ENCODE data around the gene SUSD3.
"Not testable (repeated sequence)": the region's sequence is repeated elsewhere in the genome, so short reads cannot be mapped to it uniquely, and the experiment has no call there.

The SUSD3 gene

DNA sequence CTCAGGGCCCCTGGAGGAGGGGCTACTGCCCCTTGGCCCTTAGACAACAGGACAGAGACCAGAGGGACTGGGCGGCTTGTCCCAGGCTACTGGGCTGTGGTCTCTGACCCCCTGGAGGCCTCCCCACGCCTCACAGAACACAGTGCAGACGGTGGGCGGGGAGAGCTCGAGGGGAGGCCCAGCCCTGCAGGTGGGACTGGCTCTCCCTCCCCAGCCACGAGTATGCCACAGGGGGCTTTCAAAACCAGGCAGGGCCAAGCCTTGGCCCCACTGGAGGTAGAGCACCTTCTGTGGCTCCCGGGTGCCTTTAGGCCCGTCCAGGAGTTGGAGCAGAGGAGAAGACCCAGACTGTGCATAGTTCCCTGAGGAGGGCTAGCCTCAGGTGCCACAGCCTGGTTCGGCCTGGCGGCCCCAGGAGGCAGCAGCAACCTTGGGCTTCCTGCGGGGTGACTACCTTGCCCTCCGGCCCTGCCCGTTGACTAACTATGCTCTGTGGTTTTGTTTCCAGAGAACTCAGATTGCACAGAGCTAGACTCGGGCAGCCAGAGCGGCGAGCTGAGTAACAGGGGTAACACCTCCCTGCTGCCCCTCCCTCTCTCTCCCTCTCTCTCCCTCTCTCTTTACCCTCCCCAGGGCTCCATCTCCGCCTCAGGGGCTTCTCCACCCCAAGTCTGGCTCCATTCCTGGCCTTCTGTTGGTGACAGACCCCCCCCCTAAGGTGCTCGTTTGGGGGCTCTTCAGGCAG lies 53.0 kb downstream of the SUSD3 start:
- Histone ChIP-seq H3K27ac (ENCODE audit: insufficient read depth, low read depth, low read length, poor library complexity, severe bottlenecking) (no peak overlapping the region), H3K9me3 (ENCODE audit: control insufficient read depth, low read length) (no peaks in the 10 kb centered on the region), H3K36me3 (ENCODE audit: control insufficient read depth, insufficient read depth, low read length) (no peaks in the 10 kb centered on the region), H3K4me3 (ENCODE audit: insufficient read depth, low read depth, low read length) (no peak overlapping the region), H3K27me3 (ENCODE audit: control insufficient read depth, insufficient read depth, low read length, poor library complexity, severe bottlenecking) (no peaks in the 10 kb centered on the region), H3K4me1 (ENCODE audit: control insufficient read depth, insufficient read depth, low read length) (no peaks in the 10 kb centered on the region)
- WGBS, 2 experiments: 89 to 93% methylated on average over 18 of the region's 18 CpGs

- WGBS, 2 experiments: 88 to 90% methylated on average over 15 of the region's 15 CpGs
- Histone ChIP-seq H3K9me3 (ENCODE audit: control insufficient read depth, low read length) (no peaks in the 10 kb centered on the region), H3K4me1 (ENCODE audit: control insufficient read depth, insufficient read depth, low read length) (no peaks in the 10 kb centered on the region), H3K36me3 (ENCODE audit: control insufficient read depth, insufficient read depth, low read length) (no peaks in the 10 kb centered on the region), H3K27me3 (ENCODE audit: control insufficient read depth, insufficient read depth, low read length, poor library complexity, severe bottlenecking) (no peaks in the 10 kb centered on the region), H3K4me3 (ENCODE audit: insufficient read depth, low read depth, low read length) (no peak overlapping the region), H3K27ac (ENCODE audit: insufficient read depth, low read depth, low read length, poor library complexity, severe bottlenecking) (no peak overlapping the region)
Observed at GRCh38 chr9:93112116-93112863, 53.8 kb downstream of the SUSD3 start.

- 86 to 87% methylated on average over 10 to 13 of the region's 13 CpGs for WGBS, 2 experiments
- Histone ChIP-seq H3K4me3 (ENCODE audit: insufficient read depth, low read depth, low read length) (no peak overlapping the region), H3K27me3 (ENCODE audit: control insufficient read depth, insufficient read depth, low read length, poor library complexity, severe bottlenecking) (no peaks in the 10 kb centered on the region), H3K36me3 (ENCODE audit: control insufficient read depth, insufficient read depth, low read length) (no peaks in the 10 kb centered on the region), H3K9me3 (ENCODE audit: control insufficient read depth, low read length) (no peaks in the 10 kb centered on the region), H3K27ac (ENCODE audit: insufficient read depth, low read depth, low read length, poor library complexity, severe bottlenecking) (no peak overlapping the region), H3K4me1 (ENCODE audit: control insufficient read depth, insufficient read depth, low read length) (no peaks in the 10 kb centered on the region)
Observed at GRCh38 chr9:93112864-93113389, 54.4 kb downstream of the SUSD3 start.

GRCh38 chr9:93114169-93114983 lies 55.9 kb downstream of the SUSD3 start:
- WGBS, 2 experiments: 89 to 90% methylated on average over 17 of the region's 17 CpGs
- Histone ChIP-seq H3K27ac (ENCODE audit: insufficient read depth, low read depth, low read length, poor library complexity, severe bottlenecking) (no peak overlapping the region), H3K9me3 (ENCODE audit: control insufficient read depth, low read length) (no peaks in the 10 kb centered on the region), H3K27me3 (ENCODE audit: control insufficient read depth, insufficient read depth, low read length, poor library complexity, severe bottlenecking) (no peaks in the 10 kb centered on the region), H3K36me3 (ENCODE audit: control insufficient read depth, insufficient read depth, low read length) (no peaks in the 10 kb centered on the region), H3K4me1 (ENCODE audit: control insufficient read depth, insufficient read depth, low read length) (no peaks in the 10 kb centered on the region), H3K4me3 (ENCODE audit: insufficient read depth, low read depth, low read length) (no peak overlapping the region)

DNA sequence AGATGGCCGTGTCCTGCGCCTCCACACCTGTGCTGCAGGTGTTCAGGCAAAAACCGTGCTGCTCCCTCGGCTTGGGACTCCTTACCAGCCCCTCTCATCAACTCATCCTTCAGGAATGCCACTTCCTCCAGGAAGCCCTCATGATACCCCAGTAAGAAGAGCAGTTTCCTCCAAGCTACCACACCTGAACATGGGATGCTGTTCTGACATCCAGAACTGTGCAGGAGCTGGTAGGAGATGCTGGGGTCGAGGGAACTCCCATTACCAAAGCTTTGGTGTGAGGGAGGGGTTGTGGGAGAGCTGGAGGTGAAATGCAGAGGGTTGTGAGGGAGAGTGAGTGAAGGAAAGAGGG lies 56.5 kb downstream of the SUSD3 start:
- H3K27ac ChIP-seq (ENCODE audit: insufficient read depth, low read depth, low read length, poor library complexity, severe bottlenecking): no peak overlapping the region
- no peaks in the 10 kb centered on the region for H3K27me3 ChIP-seq (ENCODE audit: control insufficient read depth, insufficient read depth, low read length, poor library complexity, severe bottlenecking)
- 86 to 92% methylated on average over 5 of the region's 5 CpGs for WGBS, 2 experiments
- H3K4me1 ChIP-seq (ENCODE audit: control insufficient read depth, insufficient read depth, low read length): no peaks in the 10 kb centered on the region
- H3K36me3 ChIP-seq (ENCODE audit: control insufficient read depth, insufficient read depth, low read length): no peaks in the 10 kb centered on the region
- no peaks in the 10 kb centered on the region for H3K9me3 ChIP-seq (ENCODE audit: control insufficient read depth, low read length)
- no peak overlapping the region for H3K4me3 ChIP-seq (ENCODE audit: insufficient read depth, low read depth, low read length)

- no peak overlapping the region for H3K27ac ChIP-seq (ENCODE audit: insufficient read depth, low read depth, low read length, poor library complexity, severe bottlenecking)
- no peak overlapping the region for H3K4me3 ChIP-seq (ENCODE audit: insufficient read depth, low read depth, low read length)
- H3K9me3 ChIP-seq (ENCODE audit: control insufficient read depth, low read length): no peaks in the 10 kb centered on the region
- WGBS, 2 experiments: 47 to 62% methylated on average over 3 of the region's 3 CpGs
- H3K4me1 ChIP-seq (ENCODE audit: control insufficient read depth, insufficient read depth, low read length): no peaks in the 10 kb centered on the region
- H3K36me3 ChIP-seq (ENCODE audit: control insufficient read depth, insufficient read depth, low read length): no peaks in the 10 kb centered on the region
- no peaks in the 10 kb centered on the region for H3K27me3 ChIP-seq (ENCODE audit: control insufficient read depth, insufficient read depth, low read length, poor library complexity, severe bottlenecking)
Observed at GRCh38 chr9:93115486-93116071, 57.1 kb downstream of the SUSD3 start.

DNA sequence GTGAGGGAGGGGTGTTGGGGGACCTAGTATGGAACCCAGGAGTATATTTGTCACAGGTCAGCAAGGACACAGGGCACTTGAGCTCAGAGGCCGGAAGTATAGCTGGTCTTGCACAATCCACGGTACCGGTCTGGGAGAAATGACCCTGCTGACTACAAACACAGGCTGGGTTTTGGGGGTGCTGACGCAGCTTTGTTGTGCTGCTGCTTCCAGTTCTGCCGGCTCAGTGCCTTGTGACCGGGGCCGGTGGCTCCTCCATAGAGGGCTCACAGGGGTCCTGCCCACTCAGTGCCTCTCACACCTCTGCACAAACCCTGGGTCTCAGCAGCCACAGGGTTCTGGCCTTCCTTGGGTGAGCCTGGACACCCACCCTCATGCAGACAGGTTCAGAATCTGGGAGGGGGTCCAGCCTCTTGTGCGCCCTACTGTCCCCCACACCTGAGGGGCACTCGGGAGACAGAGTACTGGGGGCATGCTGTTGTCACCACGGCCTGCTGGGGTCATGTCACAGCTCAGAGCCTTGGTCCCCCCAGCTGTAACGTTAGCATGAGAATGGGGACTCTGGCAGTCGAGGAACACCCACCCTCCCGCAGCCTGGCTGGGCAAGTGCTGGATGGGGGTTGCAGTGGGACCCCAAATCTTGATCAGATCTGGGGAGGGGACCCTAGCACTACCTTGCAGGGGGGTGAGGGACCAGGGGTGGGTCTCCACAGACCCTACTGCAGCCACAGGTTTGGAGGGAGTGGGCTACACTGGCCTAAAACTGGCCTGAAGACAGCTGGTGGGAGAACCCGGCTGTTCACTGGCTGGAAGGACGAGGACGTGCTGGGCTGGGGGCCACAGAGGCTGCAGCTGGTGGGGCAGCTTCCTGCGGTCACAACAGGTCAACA lies 57.8 kb downstream of the SUSD3 start:
- Histone ChIP-seq H3K27ac (ENCODE audit: insufficient read depth, low read depth, low read length, poor library complexity, severe bottlenecking) (no peak overlapping the region), H3K27me3 (ENCODE audit: control insufficient read depth, insufficient read depth, low read length, poor library complexity, severe bottlenecking) (no peaks in the 10 kb centered on the region), H3K4me1 (ENCODE audit: control insufficient read depth, insufficient read depth, low read length) (no peaks in the 10 kb centered on the region), H3K9me3 (ENCODE audit: control insufficient read depth, low read length) (no peaks in the 10 kb centered on the region), H3K4me3 (ENCODE audit: insufficient read depth, low read depth, low read length) (no peak overlapping the region), H3K36me3 (ENCODE audit: control insufficient read depth, insufficient read depth, low read length) (no peaks in the 10 kb centered on the region)
- 66 to 68% methylated on average over 17 of the region's 17 CpGs for WGBS, 2 experiments

DNA sequence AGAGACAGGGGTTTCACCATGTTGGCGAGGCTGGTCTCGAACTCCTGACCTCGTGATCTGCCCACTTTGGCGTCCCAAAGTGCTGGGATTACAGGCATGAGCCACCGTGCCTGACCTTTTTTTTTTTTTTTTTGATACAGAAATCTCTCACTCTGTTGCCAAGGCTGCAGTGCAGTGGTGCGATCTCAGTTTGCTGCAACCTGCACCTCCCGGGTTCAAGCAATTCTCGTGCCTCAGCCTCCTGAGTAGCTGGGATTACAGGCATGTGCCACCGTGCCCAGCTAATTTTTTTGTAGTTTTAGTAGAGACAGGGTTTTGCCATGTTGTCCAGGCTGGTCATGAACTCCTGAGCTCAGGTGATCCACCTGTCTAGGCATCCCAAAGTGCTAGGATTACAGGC lies 59.0 kb downstream of the SUSD3 start:
- WGBS, 2 experiments: 90 to 92% methylated on average over 9 of the region's 9 CpGs
- H3K27me3 ChIP-seq (ENCODE audit: control insufficient read depth, insufficient read depth, low read length, poor library complexity, severe bottlenecking); H3K9me3 ChIP-seq (ENCODE audit: control insufficient read depth, low read length); H3K27ac ChIP-seq (ENCODE audit: insufficient read depth, low read depth, low read length, poor library complexity, severe bottlenecking); H3K4me3 ChIP-seq (ENCODE audit: insufficient read depth, low read depth, low read length); H3K36me3 ChIP-seq (ENCODE audit: control insufficient read depth, insufficient read depth, low read length); H3K4me1 ChIP-seq (ENCODE audit: control insufficient read depth, insufficient read depth, low read length): not testable (repeated sequence)

Measured in ectodermal cell (in vitro differentiated cells).